Common myeloid progenitor, CD34-positive (primary cell): ENCODE measurements around the gene NISCH.

Experiments
- CTCF ChIA-PET: fragments of 350-600 bp; sonication (Branson Sonifier 250); formaldehyde crosslinking; loops from one replicate; lab custom pipeline; 2021; ENCODE audit warnings: antibody characterized with exemption; lab: Charles Lee
- POLR2A ChIA-PET: fragments of 350-600 bp; sonication (Branson Sonifier 250); formaldehyde crosslinking; loops from one replicate; lab custom pipeline; 2021; ENCODE audit warnings: antibody characterized with exemption; lab: Charles Lee
- DNase-seq, 3 donors: peaks; one replicate each; pipeline versions ENCODE4 v3.0.0 to v3.0.0-alpha.2; 2013
- H3K27ac ChIP-seq, 2 experiments: 1 replicate in 1 of 2; 2 replicates in 1 of 2; pipeline ENCODE4 v1.7.0; 2013; ENCODE audit warnings: inconsistent platforms in 2 of 2, low read length in 2 of 2, mild to moderate bottlenecking in 2 of 2, low read depth in 1 of 2, moderate library complexity in 1 of 2; ENCODE audit not compliant: severe bottlenecking in 2 of 2, insufficient read depth in 1 of 2, poor library complexity in 1 of 2
- H3K27me3 ChIP-seq, 5 experiments: replicated peaks in 2 of 5; 1 replicate in 3 of 5; 2 replicates in 2 of 5; pipeline versions ENCODE4 v1.6.1 to v1.7.0; 2013; ENCODE audit warnings: low read length in 4 of 5, mild to moderate bottlenecking in 2 of 5, moderate library complexity in 2 of 5, inconsistent platforms in 1 of 5; ENCODE audit not compliant: insufficient read depth in 5 of 5, control insufficient read depth in 4 of 5
- H3K36me3 ChIP-seq, 4 experiments: 1 replicate in 2 of 4; 2 replicates in 2 of 4; pipeline versions ENCODE4 v1.6.1 to v1.7.0; 2013; ENCODE audit warnings: low read length in 3 of 4, control low read depth in 1 of 4, mild to moderate bottlenecking in 1 of 4; ENCODE audit not compliant: control insufficient read depth in 4 of 4, insufficient read depth in 4 of 4
- H3K4me1 ChIP-seq, 4 experiments: 1 replicate in 3 of 4; 2 replicates in 1 of 4; pipeline versions ENCODE4 v1.6.1 to v1.7.1; 2013; ENCODE audit warnings: low read length in 3 of 4, mild to moderate bottlenecking in 3 of 4, control low read depth in 1 of 4, inconsistent platforms in 1 of 4, moderate library complexity in 1 of 4; ENCODE audit not compliant: control insufficient read depth in 4 of 4, insufficient read depth in 4 of 4; ENCODE audit errors: control extremely low read depth in 1 of 4
- H3K4me3 ChIP-seq, 7 experiments: 1 replicate in 4 of 7; 2 replicates in 3 of 7; pipeline versions ENCODE4 v1.5.1 to v1.7.0; 2013; ENCODE audit warnings: mild to moderate bottlenecking in 7 of 7, low read length in 6 of 7, moderate library complexity in 6 of 7, inconsistent platforms in 2 of 7, low read depth in 2 of 7, control low read depth in 1 of 7; ENCODE audit not compliant: insufficient read depth in 4 of 7, control insufficient read depth in 1 of 7; ENCODE audit errors: extremely low read depth in 1 of 7
- H3K9me3 ChIP-seq, 5 experiments: 1 replicate in 4 of 5; 2 replicates in 1 of 5; pipeline versions ENCODE4 v1.6.1 to v1.7.1; 2013; ENCODE audit warnings: low read length in 4 of 5, mild to moderate bottlenecking in 2 of 5, inconsistent platforms in 1 of 5, low read depth in 1 of 5, moderate library complexity in 1 of 5; ENCODE audit not compliant: control insufficient read depth in 4 of 5, insufficient read depth in 2 of 5; ENCODE audit errors: control extremely low read depth in 1 of 5
- WGBS: methylation state at CpG from one replicate; pipeline ENCODE4 v1.1.5; 2013; ENCODE audit not compliant: insufficient coverage; 5-methylcytosine and 5-hydroxymethylcytosine counted together

NISCH gene

DNA sequence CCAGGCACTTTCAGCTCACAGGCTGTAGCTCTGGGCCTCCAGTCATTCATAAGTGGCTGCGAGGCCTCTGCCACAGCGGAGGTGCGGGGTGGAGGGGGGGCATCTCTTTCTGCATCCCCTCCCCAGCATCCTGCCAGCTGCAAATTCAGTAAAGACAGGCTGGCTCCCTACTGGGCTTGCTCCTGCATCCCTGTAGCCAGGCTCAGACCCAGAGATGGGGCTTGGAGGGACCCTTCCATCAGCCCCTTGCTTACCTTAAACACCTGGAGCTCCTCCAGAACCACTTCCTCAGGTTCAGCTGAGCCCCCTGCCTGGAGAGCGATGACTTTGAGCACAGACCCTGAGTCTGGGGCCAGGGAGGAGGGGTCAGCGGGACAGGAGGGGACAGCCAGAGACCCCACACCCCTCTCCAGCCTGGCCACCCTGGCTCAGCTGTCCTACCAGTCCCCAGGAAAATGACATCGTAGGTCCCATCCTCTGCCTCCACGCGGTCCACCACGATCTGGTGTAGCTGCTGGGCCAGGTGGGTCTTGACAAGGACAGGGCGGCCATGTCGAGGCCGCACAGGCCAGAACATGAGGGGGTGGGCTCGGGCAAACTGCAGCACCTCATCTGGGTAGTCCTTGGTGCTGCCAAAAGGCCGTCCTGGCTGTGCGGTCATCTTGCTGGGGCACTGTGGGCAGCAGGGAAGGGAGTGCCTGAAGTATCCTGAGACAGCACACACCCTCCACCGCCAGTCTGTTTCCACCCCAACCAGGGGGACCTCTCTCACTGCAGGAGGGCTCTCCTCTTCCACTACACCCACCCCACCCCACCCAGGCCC is 15.8 kb upstream of the NISCH start:
- peaks cover 0 to 8% (median 3%) of the 10 kb centered on the region in 4 experiments for H3K4me1 ChIP-seq
- WGBS, result 97% methylated on average over 15 of the region's 16 CpGs
- no peaks in the 10 kb centered on the region for H3K36me3 ChIP-seq
- CTCF ChIA-PET, result interaction anchor here (0.9 to 5.8 kb wide), 6 partner anchors 8 to 33 kb away, joined by 3 to 27 read pairs (median 6); no protein-coding TSS in a partner anchor
- no peak overlapping the region for H3K27ac ChIP-seq
- no peak for DNase-seq
- POLR2A ChIA-PET, result no interaction called here
- no peaks in the 10 kb centered on the region for H3K27me3 ChIP-seq
- no peaks in the 10 kb centered on the region for H3K9me3 ChIP-seq
- H3K4me3 ChIP-seq, result no peak overlapping the region

DNA sequence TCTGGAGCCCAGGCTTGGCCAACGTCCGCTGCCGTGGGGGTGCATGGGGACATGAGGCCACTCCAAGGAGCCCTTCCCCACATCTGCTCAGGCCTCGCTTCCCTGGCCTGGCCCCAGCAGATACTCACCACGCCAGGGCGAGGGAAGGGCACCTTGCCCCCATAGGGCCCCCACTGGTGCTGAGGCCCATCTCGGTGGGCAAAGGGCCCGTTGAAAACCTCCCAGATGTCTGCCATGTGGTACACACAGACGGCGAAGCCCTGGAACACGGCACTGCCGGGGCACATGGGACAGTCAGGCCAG is 15.2 kb upstream of the NISCH start:
- H3K9me3 ChIP-seq, result no peaks in the 10 kb centered on the region
- no peak overlapping the region for H3K27ac ChIP-seq
- ChIA-PET CTCF (interaction anchor here (2.2 to 15.4 kb wide), 3 partner anchors 12 to 27 kb away, joined by 9 to 477 read pairs (median 27); no protein-coding TSS in a partner anchor), POLR2A (no interaction called here)
- DNase-seq, result no peak
- H3K27me3 ChIP-seq, result no peaks in the 10 kb centered on the region
- no peak overlapping the region for H3K4me3 ChIP-seq
- H3K4me1 ChIP-seq, result peaks cover 0 to 11% (median 8%) of the 10 kb centered on the region in 4 experiments
- H3K36me3 ChIP-seq, result no peaks in the 10 kb centered on the region
- WGBS, result 99% methylated on average over 12 of the region's 12 CpGs

DNA sequence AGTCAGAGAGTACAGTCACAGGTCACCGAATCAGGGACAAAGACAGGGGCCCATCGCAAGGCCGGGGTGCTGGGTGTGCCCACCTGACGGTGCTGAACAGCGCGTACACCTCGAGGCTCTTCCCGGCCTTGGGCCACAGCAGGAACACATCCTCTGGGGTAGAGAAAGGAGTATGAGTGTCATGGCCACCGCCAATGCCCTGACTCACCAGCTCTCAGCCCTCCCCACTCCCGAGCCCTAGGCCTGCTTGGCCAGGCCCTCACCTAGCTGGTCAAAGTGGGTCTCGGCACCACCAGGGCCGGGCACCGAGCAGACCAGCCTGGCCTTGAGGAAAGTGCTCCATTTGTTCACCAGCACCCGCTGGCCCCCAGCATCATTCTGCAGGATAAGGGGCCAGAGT is 14.7 kb upstream of the NISCH start:
- Histone ChIP-seq H3K27me3 (no peaks in the 10 kb centered on the region), H3K27ac (no peak overlapping the region), H3K36me3 (no peaks in the 10 kb centered on the region), H3K4me1 (peaks cover 0 to 14% (median 8%) of the 10 kb centered on the region in 4 experiments), H3K4me3 (no peak overlapping the region), H3K9me3 (no peaks in the 10 kb centered on the region)
- WGBS, result 96% methylated on average over 13 of the region's 14 CpGs
- DNase-seq, result no peak
- ChIA-PET CTCF (interaction anchor here (15.4 kb wide), 1 partner anchor 16 kb away, joined by 477 read pairs; no protein-coding TSS in a partner anchor), POLR2A (no interaction called here)

DNA sequence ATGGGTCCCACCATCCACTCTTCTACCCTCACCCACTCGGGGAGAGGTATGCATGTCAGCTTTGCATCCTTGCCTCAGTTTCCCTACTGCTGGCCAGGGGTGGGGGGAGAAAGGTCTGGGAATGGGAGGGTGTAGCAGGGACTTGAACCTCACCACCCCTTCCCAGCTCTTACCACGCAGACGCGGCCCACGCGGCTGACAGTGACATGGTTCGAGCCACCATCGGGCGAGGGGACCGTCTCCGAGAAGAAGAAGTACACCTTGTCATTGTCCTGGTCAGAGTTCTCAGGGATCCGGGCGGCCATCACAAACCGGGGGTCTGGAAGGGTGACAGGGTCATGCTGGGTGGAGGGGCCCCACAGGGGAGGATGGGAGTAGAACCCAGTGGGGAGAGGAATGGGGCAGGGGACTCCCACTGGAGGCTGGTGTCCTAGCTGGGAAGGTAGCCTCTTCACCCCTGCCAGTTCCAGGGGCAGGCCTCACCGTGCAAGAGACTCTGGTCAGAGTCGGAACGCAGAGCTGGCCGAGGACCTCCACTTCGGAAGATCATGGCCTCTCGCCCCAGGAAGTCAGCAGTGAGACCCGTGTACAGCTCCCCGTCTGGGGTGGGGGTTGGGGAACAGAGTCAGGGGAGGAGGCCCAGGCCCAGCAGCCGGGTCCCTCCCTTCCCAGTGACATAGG is 14.2 kb upstream of the NISCH start:
- Histone ChIP-seq H3K4me3 (no peak overlapping the region), H3K4me1 (peaks cover 0 to 14% (median 8%) of the 10 kb centered on the region in 4 experiments), H3K27ac (no peak overlapping the region), H3K9me3 (no peaks in the 10 kb centered on the region), H3K27me3 (no peaks in the 10 kb centered on the region), H3K36me3 (no peaks in the 10 kb centered on the region)
- CTCF ChIA-PET, result interaction anchor here (1.0 to 15.4 kb wide), 2 partner anchors 17 kb away, joined by 3 to 477 read pairs; no protein-coding TSS in a partner anchor
- DNase-seq, result no peak
- WGBS, result 94% methylated on average over 16 of the region's 23 CpGs
- POLR2A ChIA-PET, result no interaction called here

DNA sequence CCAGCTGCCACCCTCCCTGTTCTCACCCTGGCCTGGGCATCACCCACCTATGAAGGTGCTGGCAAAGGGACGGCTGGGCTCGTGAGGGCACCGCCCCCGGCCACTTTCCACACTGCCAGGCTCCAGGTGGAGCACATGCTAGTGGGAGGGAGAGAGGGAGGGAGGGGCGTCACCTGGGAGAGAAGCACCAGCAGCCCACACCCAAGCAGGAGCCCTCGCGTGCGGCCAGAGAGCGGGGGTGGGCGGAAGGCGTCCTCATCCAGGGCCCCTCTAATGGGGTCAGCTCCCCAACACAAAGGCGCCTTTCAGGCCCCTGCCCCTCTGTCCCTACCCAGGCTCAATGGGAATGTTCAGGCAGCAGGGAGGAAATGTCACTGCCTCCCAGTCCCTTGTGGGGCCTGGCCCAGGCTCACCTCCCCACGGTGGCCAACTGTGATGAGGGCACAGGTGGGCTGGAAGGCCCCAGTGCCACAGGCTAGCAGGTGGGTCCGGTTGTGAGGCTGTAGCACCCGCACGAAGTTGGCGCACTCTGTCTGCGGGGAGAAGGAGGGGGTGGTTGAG is 13.6 kb upstream of the NISCH start:
- ChIA-PET POLR2A (no interaction called here), CTCF (interaction anchor here (1.0 to 15.4 kb wide), 2 partner anchors 16 to 18 kb away, joined by 3 to 477 read pairs; no protein-coding TSS in a partner anchor)
- Histone ChIP-seq H3K27me3 (no peaks in the 10 kb centered on the region), H3K4me1 (peaks cover 0 to 11% (median 7%) of the 10 kb centered on the region in 4 experiments), H3K36me3 (no peaks in the 10 kb centered on the region), H3K27ac (no peak overlapping the region), H3K9me3 (no peaks in the 10 kb centered on the region), H3K4me3 (no peak overlapping the region)
- WGBS, result 97% methylated on average over 13 of the region's 18 CpGs
- no peak for DNase-seq

DNA sequence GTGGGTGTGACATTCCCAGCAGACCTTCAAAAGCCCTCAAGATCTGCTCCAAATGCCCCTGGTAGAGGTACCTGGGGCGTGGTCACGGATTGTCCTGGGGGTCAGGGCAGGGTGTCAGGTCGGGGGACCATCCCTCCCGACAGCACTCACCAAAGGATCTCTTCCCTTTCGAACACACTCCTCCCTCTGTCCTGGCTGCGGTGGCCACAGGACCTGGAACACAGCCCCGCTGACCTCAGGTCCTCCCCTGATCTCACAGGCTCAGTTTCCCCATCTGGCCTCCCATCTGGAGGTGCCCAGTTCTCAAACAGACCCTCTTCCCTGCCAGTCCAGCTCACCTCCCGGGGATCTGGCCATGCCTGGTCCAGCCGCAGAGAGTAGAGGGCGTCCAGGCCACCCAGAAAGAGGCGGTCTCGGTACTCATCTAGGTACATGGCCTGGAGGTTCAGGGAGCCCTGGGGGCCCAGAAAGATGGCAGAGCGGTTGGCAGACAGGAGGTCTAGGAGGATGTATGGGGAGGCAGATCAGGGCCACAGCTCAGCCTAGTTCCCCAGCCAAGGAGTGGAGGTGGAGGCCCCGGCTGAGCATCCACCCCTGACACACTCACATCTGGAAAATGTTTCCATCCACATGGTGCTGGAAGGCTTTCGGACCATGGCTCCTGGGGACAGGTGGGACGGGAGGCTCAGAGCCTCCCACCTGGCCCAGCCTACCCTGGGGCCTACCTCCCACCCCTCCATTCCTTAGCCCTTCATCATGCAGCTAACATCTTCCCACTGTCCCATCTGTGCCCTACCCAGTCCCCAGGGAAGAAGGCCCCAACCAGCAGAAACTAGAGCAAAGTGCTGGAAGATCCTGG is 12.8 kb upstream of the NISCH start:
- ChIA-PET CTCF (interaction anchor here (15.4 kb wide), 1 partner anchor 18 kb away, joined by 477 read pairs; no protein-coding TSS in a partner anchor), POLR2A (no interaction called here)
- Histone ChIP-seq H3K9me3 (no peaks in the 10 kb centered on the region), H3K27me3 (no peaks in the 10 kb centered on the region), H3K4me1 (peaks cover 0 to 11% (median 6%) of the 10 kb centered on the region in 4 experiments), H3K27ac (no peak overlapping the region), H3K36me3 (no peaks in the 10 kb centered on the region), H3K4me3 (no peak overlapping the region)
- no peak for DNase-seq
- 96% methylated on average over 16 of the region's 16 CpGs for WGBS
